HG02884 (cell line): ENCODE measurements around the gene PPP1R14B.

ENCODE experiments used
- ATAC-seq: cut with Tn5 transposase; IDR thresholded peaks from one replicate; pipeline ENCODE4 v1.9.1; 2021; ENCODE audit warnings: mild to moderate bottlenecking, moderate library complexity; ENCODE audit not compliant: unreplicated experiment

The PPP1R14B gene

DNA sequence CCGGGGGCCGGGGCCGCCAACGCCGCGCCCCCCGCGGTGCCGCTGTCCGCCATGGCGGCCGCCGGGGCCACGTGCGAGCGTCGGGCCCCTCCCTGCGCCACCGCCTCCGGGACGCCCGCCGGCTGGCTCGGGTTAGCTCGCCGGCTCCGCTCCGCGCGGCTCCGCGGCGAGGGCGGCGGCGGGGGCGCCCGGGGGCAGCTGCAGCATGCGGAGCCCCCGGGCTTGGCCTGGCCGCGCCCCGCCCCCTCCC lies 197 bp downstream of the PPP1R14B start:
- ATAC-seq = peak; percentile 12

- ATAC-seq = no peak
Observed at GRCh38 chr11:64245797-64246620, 734 bp downstream of the PPP1R14B start.

- ATAC-seq = no peak
Observed at GRCh38 chr11:64245401-64245796, 1.3 kb downstream of the PPP1R14B start.

DNA sequence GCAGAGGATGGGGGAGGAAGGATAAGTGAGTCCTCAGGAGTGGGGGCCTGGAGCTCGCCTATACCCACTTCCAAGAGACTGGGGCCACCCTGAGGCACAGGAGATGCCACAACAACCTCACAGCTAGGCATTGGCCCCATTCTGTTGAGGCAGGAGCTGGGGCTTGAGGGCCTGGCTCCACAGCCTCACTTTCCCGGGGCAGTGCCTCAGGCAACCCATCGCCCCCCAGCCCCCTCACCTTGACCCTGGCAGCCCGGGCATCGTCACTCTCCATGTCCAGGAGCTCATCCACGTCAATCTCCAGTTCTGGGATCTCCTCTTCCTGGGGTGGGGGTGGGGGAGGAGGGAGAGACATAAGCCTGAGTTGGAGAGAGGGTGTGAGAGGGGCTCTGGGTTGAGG lies 1.8 kb downstream of the PPP1R14B start:
- no peak for ATAC-seq

GRCh38 chr11:64244107-64244506 lies 2.6 kb downstream of the PPP1R14B start:
- ATAC-seq = no peak

- ATAC-seq = no peak
Observed at GRCh38 chr11:64243236-64243854, 3.4 kb downstream of the PPP1R14B start.

DNA sequence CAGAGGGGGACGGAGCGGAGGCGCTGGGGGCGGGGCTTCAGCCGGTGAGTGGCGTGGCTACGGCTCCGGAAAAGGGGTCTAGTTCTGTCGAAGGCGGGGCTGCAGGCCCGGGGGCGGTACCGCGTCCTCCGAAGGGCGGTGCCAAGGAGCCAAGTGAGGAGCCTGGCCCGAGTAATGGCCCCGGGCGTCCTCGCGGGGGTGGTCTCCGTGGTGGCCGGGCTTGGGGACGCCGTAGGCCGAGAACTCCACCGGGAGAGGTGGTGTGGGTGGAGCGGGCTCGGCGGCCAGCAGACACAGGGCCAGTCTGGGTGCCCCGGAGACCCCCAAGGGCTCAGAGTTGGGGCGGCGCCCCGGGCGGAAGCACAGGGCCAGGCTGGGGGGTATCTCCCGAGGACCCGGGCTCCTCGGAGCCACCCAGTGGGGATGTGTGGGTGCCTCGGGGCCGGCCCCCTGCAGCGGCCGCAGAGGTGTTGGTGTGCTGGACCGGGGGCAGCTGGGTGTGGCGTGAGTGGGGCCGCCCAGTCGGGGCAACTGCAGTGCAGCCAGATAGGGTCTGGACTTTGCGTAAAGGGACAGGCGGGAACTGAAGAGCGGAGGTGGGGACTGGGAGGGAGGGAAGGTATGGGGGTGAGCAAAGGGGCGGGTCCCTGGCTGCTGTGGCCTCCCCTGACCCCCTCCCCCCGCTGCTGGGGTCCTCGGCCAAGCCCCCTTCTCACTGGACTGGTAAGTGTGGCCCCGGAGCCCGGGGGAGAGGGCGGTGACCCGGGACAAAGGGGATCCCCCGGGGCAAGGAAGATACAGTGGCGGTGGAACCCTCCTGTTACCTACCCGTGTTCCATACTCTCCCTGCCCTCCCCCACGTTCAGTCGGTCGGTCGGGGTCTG lies 5.0 kb downstream of the PPP1R14B start:
- peak; percentile 48 for ATAC-seq

DNA sequence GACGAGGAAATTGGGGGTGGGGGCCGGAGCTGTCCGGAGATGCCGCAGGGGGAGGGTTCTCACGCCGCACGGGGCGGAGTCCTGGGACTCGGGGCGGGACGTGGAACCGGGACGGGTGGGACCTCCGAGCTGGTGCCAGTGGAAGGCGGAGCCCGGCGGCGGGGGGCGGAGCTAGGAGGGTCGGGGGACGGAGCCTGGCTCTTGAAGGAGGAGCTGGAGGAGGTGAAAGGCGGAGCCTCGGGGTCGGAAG lies 5.6 kb downstream of the PPP1R14B start:
- ATAC-seq = peak; percentile 56

DNA sequence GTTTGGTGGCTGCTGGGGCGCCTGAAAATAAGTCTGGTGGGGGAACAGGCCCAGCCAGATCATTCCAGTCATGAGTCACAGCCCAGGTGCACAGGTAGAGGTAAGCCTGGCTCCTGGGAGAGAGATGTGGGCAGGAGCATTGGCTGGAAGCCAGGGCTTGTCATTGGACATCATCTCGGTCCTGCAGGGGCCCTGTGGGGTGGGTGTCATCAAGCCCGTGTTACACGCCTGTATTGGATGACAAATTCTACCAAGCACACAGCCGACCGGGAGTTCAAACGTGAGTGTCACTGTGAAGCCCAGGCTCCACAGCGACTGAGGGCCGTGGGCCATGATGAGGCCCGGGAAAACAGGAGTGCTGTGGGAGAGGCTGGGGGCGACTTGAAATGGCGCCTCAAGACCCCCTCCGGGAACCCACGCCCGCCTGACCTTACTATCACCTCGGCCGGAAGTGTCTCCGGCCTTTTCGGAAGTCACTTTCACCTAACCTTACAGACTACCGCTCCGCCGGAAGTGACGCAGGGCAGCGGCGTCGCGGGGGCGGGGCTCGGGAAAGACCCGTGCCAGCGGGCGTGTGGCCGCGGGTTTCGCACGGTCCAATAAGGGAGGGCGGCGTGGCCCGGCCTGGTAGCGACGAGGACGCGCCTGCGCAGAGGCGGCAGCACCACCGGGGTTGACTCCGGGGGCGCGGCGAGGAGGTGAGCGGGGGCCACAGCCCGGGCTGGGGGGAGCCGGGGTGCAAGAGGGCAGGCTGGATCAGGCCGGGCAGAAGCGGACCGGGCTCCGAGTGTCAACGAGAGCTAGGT lies 6.1 kb downstream of the PPP1R14B start, which contains the start of gene FKBP2:
Gene FKBP2 (plus strand): TSS at position 661 of the 806 bp plus-strand sequence. CDS start 1,293 bp downstream, outside the sequence.
- peak; percentile 52 for ATAC-seq

DNA sequence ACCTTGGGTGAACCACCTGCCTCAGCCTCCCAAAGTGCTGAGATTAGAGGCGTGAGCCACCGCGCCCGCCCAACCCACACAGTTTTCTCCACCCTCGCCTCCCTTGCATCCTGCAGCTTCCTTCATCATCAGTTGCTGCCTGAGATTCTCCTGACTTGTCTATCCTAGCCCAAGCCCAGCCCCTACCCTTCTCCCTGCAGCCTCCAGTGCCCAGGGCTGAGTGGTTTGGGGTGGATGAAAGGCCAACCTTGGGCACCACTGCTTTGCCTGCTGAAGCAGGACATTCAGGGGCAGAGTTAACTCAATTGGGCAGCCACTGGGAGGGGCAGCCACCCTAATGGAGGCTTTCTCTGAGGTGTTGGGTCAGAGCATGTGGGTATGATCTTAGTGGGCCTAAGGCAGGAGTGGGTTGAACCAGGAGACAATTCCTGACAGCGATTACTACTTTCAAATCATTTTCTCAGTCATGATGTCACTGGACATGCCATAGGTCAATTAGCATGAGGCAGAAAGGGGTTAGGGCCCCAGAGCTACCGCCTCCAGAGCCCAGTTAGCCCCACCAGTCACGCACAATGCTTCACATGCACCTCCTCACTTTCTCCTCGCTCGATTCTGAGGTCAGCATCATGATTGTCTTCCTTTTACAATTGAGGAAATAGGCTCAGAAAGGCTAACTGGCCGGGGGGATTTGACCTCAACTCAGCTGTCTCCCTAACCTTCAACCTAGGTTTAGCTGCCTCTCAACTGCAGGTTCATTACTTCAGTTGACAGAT lies 6.9 kb downstream of the PPP1R14B start:
- ATAC-seq = peak; percentile 8

DNA sequence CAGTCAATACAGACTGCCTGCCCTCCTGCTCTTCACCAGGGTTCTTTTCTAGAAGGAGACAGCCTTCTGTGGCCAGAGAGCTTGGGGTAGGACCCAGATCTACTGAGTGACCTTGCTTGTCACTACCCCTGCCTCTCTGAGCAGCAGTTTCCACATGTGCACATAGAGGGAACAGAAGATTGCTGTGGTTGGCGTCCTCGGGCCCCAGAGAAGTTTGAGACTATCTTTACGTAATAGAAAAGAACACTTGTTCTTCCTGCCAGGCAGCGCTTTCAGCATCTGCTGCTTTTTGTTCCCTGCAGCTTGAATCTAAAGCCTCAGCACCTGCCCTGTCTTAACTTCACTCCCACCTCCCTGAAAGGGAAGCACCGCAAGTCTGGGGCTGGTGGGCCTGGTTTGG lies 7.7 kb downstream of the PPP1R14B start:
- ATAC-seq = no peak

DNA sequence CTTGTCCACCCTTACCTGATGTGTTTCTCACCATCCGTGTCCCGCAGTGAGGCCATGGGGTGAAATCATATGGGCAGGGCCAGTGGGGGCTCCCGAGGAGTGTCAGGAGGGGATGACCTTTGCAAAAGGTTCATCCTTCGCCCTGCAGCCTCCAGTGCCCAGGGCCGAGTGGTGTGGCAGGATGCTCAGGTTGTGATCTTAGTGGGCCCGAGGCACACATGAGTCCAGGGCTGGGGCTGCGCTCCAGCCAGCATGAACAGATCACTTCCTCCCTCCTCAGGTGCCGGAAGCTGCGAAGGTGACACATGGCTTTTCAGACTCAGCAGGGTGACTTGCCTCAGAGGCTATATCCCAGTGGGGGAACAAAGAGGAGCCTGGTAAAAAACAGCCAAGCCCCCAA lies 8.7 kb downstream of the PPP1R14B start:
- no peak for ATAC-seq

- ATAC-seq = no peak
Observed at GRCh38 chr11:64237484-64237951, 9.2 kb downstream of the PPP1R14B start.

- no peak for ATAC-seq
Observed at GRCh38 chr11:64235437-64236161, 11.1 kb downstream of the PPP1R14B start.

DNA sequence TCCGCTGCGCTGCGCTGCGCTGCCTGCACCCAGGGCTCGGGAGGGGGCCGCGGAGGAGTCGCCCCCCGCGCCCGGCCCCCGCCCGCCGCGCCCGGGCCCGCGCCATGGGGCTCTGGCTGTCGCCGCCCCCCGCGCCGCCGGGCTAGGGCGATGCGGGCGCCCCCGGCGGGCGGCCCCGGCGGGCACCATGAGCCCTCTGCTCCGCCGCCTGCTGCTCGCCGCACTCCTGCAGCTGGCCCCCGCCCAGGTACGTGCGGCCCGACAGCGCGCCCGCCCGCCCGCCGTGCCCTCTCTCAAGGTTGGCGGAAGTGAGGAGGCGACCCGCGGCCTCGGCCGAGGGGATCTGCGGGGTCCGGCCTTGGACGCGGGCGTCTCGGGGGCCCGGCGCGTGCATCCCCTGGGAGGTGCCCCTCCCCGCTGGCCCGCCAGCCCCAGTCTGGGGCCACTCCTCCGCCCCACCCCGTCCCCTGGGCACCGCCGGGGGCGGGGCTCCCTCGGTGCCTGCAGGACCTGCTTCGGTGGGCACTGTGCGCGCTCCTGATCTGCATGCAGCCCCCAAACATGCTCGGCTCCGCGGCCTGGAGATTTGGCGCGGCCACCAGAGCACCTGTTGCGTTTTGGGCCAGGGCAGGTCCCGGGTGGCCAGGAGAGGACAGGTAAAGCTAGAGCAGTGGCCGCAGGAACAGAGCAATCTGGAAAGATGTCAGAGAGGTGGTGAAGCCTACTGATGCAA lies 11.9 kb downstream of the PPP1R14B start:
- ATAC-seq = no peak

GRCh38 chr11:64233913-64234586 lies 12.7 kb downstream of the PPP1R14B start, which contains the start of gene VEGFB:
VEGFB (plus strand) TSS chr11:64234584; CDS start chr11:64234834, 250 bp downstream.
- peak; percentile 41 for ATAC-seq

DNA sequence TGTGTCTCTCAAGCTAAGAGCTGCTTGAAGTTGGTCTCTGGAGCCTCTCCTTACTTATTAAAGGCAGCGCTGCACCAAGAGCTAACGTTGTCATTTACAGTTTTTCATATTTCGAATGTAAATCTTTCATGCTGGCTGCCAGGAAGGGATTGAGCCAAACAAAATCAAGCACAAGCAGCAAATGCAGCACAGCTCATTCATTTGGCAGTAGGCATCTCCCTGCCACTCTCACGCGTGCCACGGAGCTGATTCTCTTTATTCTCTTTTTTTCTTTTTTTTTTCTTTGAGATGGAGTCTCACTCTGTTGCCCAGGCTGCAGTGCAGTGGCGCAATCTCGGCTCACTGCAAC lies 13.8 kb downstream of the PPP1R14B start:
- no peak for ATAC-seq
